Esophagus squamous epithelium (tissue), 4 donors: ENCODE measurements around the gene STEAP1B.

ENCODE experiments used
- CTCF ChIP-seq, 6 experiments: fragments of 450-650 bp in 4 of 6; fragments of 200-600 bp in 2 of 6; sonication (generic) in 2 of 6; IDR thresholded peaks; one replicate each; pipeline ENCODE4 v1.5.1; 2016 to 2019; ENCODE audit warnings: antibody characterized with exemption in 6 of 6, mild to moderate bottlenecking in 4 of 6, moderate library complexity in 4 of 6
- POLR2A ChIP-seq, 4 donors: fragments of 450-650 bp; IDR thresholded peaks; one replicate each; pipeline ENCODE4 v1.6.1; 2017; ENCODE audit warnings: antibody characterized with exemption in 4 of 4, mild to moderate bottlenecking in 4 of 4, moderate library complexity in 3 of 4

- TF ChIP-seq CTCF (IDR thresholded peaks at IDR 0.05) (no peak), POLR2A (IDR thresholded peaks at IDR 0.05) (no peak)
These were observed 54.1 kb downstream of the STEAP1B start for GRCh38 chr7:22445853-22446252.
